HG03159 (cell line): ENCODE measurements around the gene DSTN.
A peak's percentile ranks its signal among the peaks of the same experiment; 100 is the strongest.

ENCODE experiments used
- ATAC-seq: cut with Tn5 transposase; IDR thresholded peaks from one replicate; pipeline ENCODE4 v1.9.1; 2021; ENCODE audit warnings: mild to moderate bottlenecking, moderate library complexity; ENCODE audit not compliant: unreplicated experiment

Gene DSTN

GRCh38 chr20:17569616-17570346, at the start of gene DSTN:
DSTN (plus strand) TSS chr20:17570075; CDS start chr20:17570209, 134 bp downstream.
- peak; percentile 82 for ATAC-seq

GRCh38 chr20:17520583-17520982, 49.3 kb upstream of the DSTN start:
- no peak for ATAC-seq

DNA sequence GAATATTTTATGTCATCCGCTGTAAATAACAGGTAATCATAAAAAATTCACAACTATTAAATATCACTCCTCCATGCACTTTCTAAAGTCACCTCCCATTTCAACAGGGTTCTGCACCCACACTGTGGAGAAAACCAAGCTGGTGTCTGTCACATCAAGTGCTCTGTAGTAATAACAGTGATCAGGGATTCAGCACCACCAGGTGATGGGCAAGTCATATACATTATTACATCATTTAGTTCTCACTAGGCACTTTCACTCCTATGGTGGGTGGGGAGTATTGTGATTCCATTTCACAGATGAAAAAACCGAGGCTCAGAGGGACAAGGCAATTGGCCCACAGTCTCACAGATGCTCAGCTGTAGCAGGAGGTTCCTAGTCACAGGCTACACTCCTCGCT, 47.3 kb upstream of the DSTN start:
- no peak for ATAC-seq

- ATAC-seq: no peak
Measured at GRCh38 chr20:17523326-17523725, 46.5 kb upstream of the DSTN start.

- ATAC-seq: no peak
Measured at GRCh38 chr20:17524560-17524959, 45.3 kb upstream of the DSTN start.

GRCh38 chr20:17525132-17525531, 44.7 kb upstream of the DSTN start:
- ATAC-seq: no peak

DNA sequence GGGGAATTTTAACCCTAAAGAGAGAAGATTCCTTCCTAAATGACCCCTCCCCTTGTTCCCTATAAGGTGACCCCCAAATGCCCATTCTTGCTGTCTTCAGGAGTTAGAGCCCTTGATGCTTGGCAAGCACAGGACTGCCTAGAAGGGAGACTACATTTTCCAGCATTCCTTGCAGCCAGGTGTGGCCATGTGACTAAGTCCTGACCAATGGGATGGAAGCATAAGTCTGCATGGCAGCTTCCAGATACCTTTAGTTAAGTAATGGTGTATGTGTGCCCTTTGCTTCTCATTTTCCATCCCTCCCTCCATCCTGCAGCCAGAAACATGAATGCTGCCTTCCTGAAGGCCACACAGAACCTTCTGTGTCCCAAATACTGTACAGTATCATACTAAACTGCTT, 44.2 kb upstream of the DSTN start:
- ATAC-seq: no peak

GRCh38 chr20:17529586-17529985, 40.3 kb upstream of the DSTN start:
- ATAC-seq: no peak

- ATAC-seq: no peak
Measured at GRCh38 chr20:17530153-17530552, 39.7 kb upstream of the DSTN start.

DNA sequence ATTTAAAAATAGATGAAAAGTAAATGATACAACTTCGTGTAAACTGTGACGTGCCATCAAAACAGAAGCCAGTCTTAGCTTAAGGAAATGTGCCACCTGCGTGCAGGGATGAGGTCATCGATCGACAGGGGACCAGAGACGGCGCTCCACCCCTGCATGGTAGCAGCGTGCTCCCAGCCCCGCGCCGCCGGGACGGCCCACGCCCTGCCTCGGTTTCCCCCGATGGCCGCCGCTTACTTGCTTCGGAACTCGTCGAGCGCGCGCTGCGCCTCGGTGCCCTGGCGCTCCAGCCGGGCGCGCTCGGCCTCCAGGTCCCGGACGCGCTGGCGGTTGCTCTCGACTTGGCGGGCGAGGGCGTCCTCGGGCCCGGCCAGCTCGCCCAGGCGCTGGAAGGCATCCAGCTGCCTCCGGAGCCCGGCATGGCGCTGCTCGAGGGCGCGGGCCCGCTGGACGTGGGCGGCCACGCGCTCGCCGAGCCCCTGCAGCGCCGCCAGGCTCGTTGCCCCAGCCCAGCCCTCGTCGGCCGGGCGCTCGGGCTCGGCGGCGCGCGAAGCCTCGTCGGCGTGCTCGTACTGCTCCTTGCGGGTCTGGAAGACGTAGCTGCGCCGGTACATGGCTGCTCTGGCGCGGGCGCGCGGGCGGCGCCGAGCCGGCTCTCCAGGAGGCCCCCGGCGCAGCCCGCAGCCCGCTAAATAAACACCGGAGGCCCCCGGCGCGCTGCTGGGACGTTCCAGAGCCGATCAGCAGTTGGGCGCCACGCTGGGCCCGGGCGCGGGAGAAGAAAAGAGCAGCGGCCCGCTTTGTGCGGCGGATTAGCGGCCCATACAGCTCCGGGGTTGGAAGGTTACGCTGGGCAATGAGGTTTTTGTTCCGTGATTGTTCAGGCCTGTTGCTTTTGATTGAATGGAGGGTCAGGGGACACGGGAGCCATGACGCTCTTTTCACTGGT, 38.9 kb upstream of the DSTN start, which contains the start of gene BFSP1:
Gene BFSP1, minus strand, starts transcription at position 664 of the 949 bp plus-strand sequence. Its CDS starts 50 bp downstream, at position 614.
- no peak for ATAC-seq

- no peak for ATAC-seq
Measured at GRCh38 chr20:17531665-17532025, 38.2 kb upstream of the DSTN start.

GRCh38 chr20:17533396-17533795, 36.5 kb upstream of the DSTN start:
- no peak for ATAC-seq

DNA sequence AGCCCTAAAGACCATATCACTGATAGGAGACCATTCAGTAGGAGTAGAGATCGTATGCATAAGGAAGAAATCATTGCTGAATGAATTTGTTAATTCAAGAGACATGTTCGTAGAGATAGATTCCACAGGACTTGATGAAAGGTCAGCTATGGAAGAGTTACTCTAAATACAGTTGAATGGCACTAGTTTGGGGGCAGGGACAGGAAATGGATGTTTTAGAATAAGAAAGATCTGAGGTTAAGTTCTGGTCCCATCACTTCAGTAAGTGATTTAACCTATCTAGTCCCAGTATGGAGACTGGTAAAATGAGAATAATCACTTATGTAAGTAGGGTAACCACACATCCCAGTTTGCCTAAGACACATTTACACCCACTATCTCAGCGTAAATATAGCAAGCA, 35.8 kb upstream of the DSTN start:
- no peak for ATAC-seq

DNA sequence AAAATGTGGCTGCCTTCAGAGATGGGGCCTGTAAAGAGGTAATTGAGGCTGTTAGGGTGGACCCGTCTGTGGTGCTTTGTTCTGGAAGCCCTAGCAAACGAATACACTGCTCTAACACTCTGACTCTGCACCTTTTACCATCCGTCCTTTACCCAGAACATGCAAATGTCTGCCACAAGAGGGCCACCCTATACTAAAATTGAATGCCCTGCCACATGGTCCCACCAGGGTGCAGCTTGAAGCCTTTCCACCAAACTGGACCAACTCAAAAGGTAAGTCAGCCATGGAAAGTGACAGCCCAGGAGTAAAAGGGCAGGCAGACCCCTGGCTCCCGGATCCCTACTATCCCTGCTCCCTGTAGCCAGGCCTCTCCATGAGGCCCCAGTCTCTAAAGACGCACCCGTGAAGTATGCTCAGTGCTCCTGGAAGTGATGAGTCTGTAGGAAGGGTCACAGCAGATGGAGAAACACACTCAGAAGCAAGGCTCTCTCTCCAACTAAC, 32.9 kb upstream of the DSTN start:
- peak; percentile 89 for ATAC-seq

DNA sequence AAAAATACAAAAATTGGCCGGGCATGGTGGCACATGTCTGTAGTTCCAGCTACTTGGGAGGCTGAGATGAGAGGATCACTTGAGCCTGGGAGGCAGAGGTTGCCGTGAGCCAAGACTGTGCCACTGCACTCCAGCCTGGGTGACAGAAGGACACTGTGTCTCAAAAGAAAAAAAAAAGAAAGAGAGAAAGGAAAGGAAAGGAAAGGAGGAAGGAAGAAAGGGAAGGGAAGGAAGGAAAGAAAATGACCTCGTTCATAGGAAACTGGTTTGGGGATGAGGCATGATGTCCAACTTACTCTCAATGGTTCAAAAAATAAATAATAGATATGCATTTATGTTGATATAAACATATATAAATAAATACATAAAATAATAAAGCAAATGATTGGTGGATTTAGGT, 31.9 kb upstream of the DSTN start:
- ATAC-seq: no peak

DNA sequence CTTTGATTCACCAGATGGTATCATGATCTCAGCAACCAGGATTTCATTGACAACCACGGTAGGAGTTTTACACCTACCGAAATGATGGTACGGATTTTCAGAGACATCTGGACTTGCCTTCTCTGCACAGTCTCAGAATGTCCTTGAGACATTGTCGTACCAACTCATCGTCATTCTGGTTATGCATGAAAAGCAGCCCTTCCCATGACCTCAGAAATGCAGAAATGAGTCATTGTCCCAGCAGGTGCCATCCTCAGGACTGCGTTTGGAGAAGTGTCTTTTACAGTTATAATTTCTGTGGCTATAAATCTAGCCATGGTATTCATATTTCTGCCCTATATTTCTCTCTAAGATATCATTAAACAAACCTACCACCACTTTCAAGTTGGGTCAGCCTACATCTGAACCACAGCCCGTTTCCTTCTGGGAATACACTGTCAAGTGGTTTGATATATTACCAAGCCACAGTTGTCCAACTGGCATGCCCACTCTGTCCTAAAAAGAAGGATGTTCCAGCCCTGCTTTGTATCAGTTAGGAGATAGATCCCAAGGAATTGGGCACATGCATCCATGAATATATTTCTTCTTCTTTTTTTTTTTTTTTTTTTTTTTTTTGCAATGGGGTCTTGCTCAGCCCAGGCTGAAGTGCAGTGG, 31.2 kb upstream of the DSTN start:
- ATAC-seq: peak; percentile 65

DNA sequence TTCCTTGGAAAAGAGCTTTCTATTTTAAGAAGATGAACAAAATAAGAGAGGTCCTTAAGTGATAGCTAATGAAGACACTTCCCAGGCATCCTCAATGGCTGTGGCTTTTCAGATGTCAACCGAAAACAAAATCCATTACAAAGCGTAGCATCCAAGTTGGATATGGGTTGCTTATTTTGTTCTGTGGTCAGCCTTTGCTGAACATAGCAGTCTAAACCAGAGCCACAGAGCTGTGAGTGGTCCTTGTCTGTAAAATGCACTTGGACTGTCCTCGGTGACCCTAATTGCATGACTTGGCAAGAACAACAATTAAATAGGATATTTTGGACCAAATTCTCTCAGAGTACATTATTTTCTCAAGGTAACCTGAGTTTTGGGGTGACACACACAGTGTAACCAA, 28.3 kb upstream of the DSTN start:
- no peak for ATAC-seq

DNA sequence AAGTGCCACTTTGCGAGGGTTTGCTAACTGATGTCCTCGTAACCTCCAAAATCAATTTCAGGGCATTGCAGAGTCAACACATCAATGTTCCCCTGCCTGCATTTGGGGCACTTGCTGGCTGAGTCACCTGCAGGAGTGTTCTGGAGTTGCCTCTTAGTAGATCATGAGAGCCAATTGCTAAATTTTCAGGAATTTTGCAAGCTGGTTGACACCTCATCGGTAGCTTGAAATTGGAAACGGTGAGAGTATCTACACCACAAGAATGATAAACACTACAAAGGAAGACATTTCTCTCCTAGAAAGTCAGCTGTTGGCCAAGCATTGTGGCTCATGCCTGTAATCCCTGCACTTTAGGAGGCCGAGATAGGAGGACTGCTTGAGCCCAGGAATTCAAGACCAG, 27.9 kb upstream of the DSTN start:
- no peak for ATAC-seq

- no peak for ATAC-seq
Measured at GRCh38 chr20:17542481-17542880, 27.4 kb upstream of the DSTN start.

DNA sequence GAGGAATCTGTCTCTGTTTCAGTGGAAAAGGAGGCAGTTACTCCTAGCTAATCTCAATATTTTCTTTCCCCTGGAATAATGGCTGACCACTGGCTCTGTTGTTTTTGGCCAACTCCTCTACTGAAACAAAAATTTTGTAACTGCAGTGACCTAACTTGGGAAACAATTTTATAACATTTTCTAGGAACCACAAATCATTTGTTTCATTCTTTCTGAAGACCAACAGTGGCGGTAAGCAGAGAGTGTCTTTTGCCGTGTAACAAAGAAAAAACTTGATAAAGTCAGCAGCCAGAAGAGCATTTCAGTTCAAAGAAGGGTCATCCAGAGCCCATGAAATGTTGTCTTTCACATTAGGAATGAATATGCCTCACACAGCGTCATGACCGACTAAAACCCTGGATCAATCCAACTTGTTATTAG, 26.9 kb upstream of the DSTN start:
- ATAC-seq: no peak

GRCh38 chr20:17543531-17544131, 26.2 kb upstream of the DSTN start:
- ATAC-seq: no peak
